NCI-H2196 (cell line): ENCODE data around the gene SCNN1A.

Experiments used
- DNase-seq: peaks from one replicate; lab custom pipeline; 2025; ENCODE audit not compliant: unreplicated experiment; lab: John Stamatoyannopoulos, UW

Gene SCNN1A

GRCh38 chr12:6297170-6297569 is 78.2 kb downstream of the SCNN1A start:
- DNase-seq = no peak
